ENCODE results near the gene LSMEM2. TPM values are rescaled to one million over a fixed set of nuclear protein-coding genes. Genes with fewer than 3 reads are reported as not detected.
A peak's percentile ranks its signal among the peaks of the same experiment; 100 is the strongest.

Gene LSMEM2
- total and polyA plus RNA-seq, 4 experiments from 2014 or later = 0.20 TPM; not detected in 3

- H3K27ac ChIP-seq (ENCODE audit: low read depth, low read length) = peak overlapping the region; percentile 25
Measured at GRCh38 chr3:50250514-50250913, 28.4 kb upstream of the LSMEM2 start.

GRCh38 chr3:50251220-50251619 lies 27.7 kb upstream of the LSMEM2 start:
- H3K27ac ChIP-seq (ENCODE audit: low read depth, low read length) = no peak overlapping the region
- Mint-ChIP-seq H3K9me3 (no peaks in the 10 kb centered on the region), H3K4me1 (peaks cover 27 to 53% (median 35%) of the 10 kb centered on the region in 4 donors), H3K4me3 (peak overlapping the region in 2 of 8 donors; percentile 10 to 38), H3K27me3 (no peaks in the 10 kb centered on the region), H3K36me3 (peaks cover 8 to 41% of the 10 kb centered on the region in 2 donors), H3K27ac (peak overlapping the region in 6 of 7 donors; percentile 39 to 81 (median 70))
- H3K36me3 ChIP-seq (ENCODE audit: insufficient read depth, low read length) = peaks cover 57% of the 10 kb centered on the region
- H3K27me3 ChIP-seq (ENCODE audit: insufficient read depth, low read length) = no peaks in the 10 kb centered on the region
- H3K9me3 ChIP-seq (ENCODE audit: control insufficient read depth in 1 of 2, low read length in 2 of 2) = no peaks in the 10 kb centered on the region
- H3K4me1 ChIP-seq (ENCODE audit: insufficient read depth, low read length) = peaks cover 58% of the 10 kb centered on the region
- no peak overlapping the region for H3K4me3 ChIP-seq (ENCODE audit: low read length in 2 of 2)
- POLR2A ChIA-PET (ENCODE audit: partially characterized antibody) = no interaction called here
- DNase-seq = no peak
- intact Hi-C loops (cut with micrococcal nuclease) = no loop called here
- CTCF ChIA-PET (ENCODE audit: partially characterized antibody) = interaction anchor here (0.9 to 6.4 kb wide), 5 partner anchors 8 to 57 kb away, joined by 3 to 238 read pairs (median 6); no protein-coding TSS in a partner anchor

More at GRCh38 chr3:50250514-50250913, 28.4 kb upstream of the LSMEM2 start:
- peaks cover 28 to 60% (median 41%) of the 10 kb centered on the region in 4 donors for H3K4me1 Mint-ChIP-seq
- intact Hi-C loops (cut with micrococcal nuclease) = no loop called here
- Histone ChIP-seq H3K36me3 (ENCODE audit: insufficient read depth, low read length) (peaks cover 53% of the 10 kb centered on the region), H3K4me3 (ENCODE audit: low read length in 2 of 2) (no peak overlapping the region), H3K27me3 (ENCODE audit: insufficient read depth, low read length) (no peaks in the 10 kb centered on the region), H3K4me1 (ENCODE audit: insufficient read depth, low read length) (peaks cover 65% of the 10 kb centered on the region), H3K9me3 (ENCODE audit: control insufficient read depth in 1 of 2, low read length in 2 of 2) (no peaks in the 10 kb centered on the region)
- H3K9me3 Mint-ChIP-seq = no peaks in the 10 kb centered on the region
- H3K36me3 Mint-ChIP-seq = peaks cover 8 to 40% of the 10 kb centered on the region in 2 donors
- CTCF ChIA-PET (ENCODE audit: partially characterized antibody) = interaction anchor here (1.0 to 6.4 kb wide), 7 partner anchors 9 to 58 kb away, joined by 3 to 238 read pairs (median 6); partner anchors contain the start of genes GNAI2 and GNAT1
- peak overlapping the region in 6 of 7 donors; percentile 74 to 88 (median 78) for H3K27ac Mint-ChIP-seq
- peak overlapping the region in 1 of 8 donors; percentile 33 for H3K4me3 Mint-ChIP-seq
- H3K27me3 Mint-ChIP-seq = no peaks in the 10 kb centered on the region
- DNase-seq = no peak
- POLR2A ChIA-PET (ENCODE audit: partially characterized antibody) = interaction anchor here (1.0 to 4.5 kb wide), 5 partner anchors 9 to 87 kb away, joined by 3 to 35 read pairs (median 5); partner anchors contain the start of gene GNAI2

DNA sequence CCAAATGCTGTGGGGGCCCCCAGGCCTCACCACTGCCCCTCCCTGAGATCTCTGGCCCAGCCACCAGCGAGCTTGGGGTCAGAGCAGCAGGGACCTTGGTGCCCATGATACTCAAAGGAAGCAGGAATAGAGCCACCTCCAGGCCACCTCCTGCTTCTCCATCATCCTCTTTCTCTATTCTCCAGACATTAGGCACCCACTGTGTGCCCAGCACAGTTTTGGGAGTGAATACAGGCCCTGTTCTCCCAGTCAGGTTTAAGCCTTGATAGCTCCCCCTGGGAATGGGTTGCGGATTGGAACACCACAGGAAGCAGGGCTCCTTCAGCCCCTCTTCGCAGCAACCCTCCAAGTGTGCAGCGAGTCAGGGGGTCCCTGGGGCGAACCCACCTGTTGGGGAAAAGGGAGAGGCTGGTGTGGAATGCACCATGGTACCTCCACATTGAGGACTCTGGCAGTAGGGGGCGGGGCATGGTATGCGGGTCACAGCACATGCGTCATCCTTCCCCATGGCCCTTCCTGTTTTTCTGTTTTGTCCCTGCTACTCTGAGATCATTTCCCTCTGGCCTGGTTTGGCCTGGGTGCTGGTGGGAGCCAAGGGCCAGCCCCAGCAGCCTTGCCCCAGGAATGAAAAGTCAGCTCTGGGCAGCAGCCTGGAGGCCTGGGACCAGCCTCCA lies 24.2 kb upstream of the LSMEM2 start:
- Histone ChIP-seq H3K27me3 (ENCODE audit: insufficient read depth, low read length) (no peaks in the 10 kb centered on the region), H3K27ac (ENCODE audit: low read depth, low read length) (no peak overlapping the region), H3K4me1 (ENCODE audit: insufficient read depth, low read length) (peaks cover 27% of the 10 kb centered on the region), H3K9me3 (ENCODE audit: control insufficient read depth in 1 of 2, low read length in 2 of 2) (no peaks in the 10 kb centered on the region), H3K4me3 (ENCODE audit: low read length in 2 of 2) (no peak overlapping the region), H3K36me3 (ENCODE audit: insufficient read depth, low read length) (peaks cover 78% of the 10 kb centered on the region)
- Mint-ChIP-seq H3K4me1 (peaks cover 15 to 27% (median 19%) of the 10 kb centered on the region in 4 donors), H3K27me3 (no peaks in the 10 kb centered on the region), H3K9me3 (no peaks in the 10 kb centered on the region), H3K27ac (peak overlapping the region in 3 of 7 donors; percentile 18 to 86 (median 44)), H3K36me3 (peaks cover 23 to 60% of the 10 kb centered on the region in 2 donors), H3K4me3 (no peak overlapping the region)
- ChIA-PET POLR2A (ENCODE audit: partially characterized antibody) (interaction anchor here (1.2 to 1.5 kb wide), 2 partner anchors 18 to 19 kb away, joined by 5 read pairs; partner anchors contain the start of gene GNAI2), CTCF (ENCODE audit: partially characterized antibody) (interaction anchor here (1.7 to 2.8 kb wide), 2 partner anchors 60 kb away, joined by 8 to 12 read pairs; no protein-coding TSS in a partner anchor)
- intact Hi-C loops (cut with micrococcal nuclease) = no loop called here
- DNase-seq = no peak

- ChIA-PET POLR2A (ENCODE audit: partially characterized antibody) (no interaction called here), CTCF (ENCODE audit: partially characterized antibody) (interaction anchor here (2.8 to 6.2 kb wide), 2 partner anchors 9 to 61 kb away, joined by 12 to 34 read pairs; no protein-coding TSS in a partner anchor)
- no peaks in the 10 kb centered on the region for H3K9me3 ChIP-seq (ENCODE audit: control insufficient read depth in 1 of 2, low read length in 2 of 2)
- no peaks in the 10 kb centered on the region for H3K27me3 ChIP-seq (ENCODE audit: insufficient read depth, low read length)
- H3K4me3 ChIP-seq (ENCODE audit: low read length in 2 of 2) = no peak overlapping the region
- no peak for DNase-seq
- no peak overlapping the region for H3K27ac Mint-ChIP-seq
- no peak overlapping the region for H3K4me3 Mint-ChIP-seq
- H3K36me3 Mint-ChIP-seq = peaks cover 23 to 57% of the 10 kb centered on the region in 2 donors
- H3K36me3 ChIP-seq (ENCODE audit: insufficient read depth, low read length) = peaks cover 73% of the 10 kb centered on the region
- no peaks in the 10 kb centered on the region for H3K9me3 Mint-ChIP-seq
- no peak overlapping the region for H3K27ac ChIP-seq (ENCODE audit: low read depth, low read length)
- intact Hi-C loops (cut with micrococcal nuclease) = no loop called here
- H3K4me1 ChIP-seq (ENCODE audit: insufficient read depth, low read length) = peaks cover 25% of the 10 kb centered on the region
- no peaks in the 10 kb centered on the region for H3K27me3 Mint-ChIP-seq
- peaks cover 12 to 23% (median 17%) of the 10 kb centered on the region in 4 donors for H3K4me1 Mint-ChIP-seq
Measured at GRCh38 chr3:50255251-50255615, 23.7 kb upstream of the LSMEM2 start.

DNA sequence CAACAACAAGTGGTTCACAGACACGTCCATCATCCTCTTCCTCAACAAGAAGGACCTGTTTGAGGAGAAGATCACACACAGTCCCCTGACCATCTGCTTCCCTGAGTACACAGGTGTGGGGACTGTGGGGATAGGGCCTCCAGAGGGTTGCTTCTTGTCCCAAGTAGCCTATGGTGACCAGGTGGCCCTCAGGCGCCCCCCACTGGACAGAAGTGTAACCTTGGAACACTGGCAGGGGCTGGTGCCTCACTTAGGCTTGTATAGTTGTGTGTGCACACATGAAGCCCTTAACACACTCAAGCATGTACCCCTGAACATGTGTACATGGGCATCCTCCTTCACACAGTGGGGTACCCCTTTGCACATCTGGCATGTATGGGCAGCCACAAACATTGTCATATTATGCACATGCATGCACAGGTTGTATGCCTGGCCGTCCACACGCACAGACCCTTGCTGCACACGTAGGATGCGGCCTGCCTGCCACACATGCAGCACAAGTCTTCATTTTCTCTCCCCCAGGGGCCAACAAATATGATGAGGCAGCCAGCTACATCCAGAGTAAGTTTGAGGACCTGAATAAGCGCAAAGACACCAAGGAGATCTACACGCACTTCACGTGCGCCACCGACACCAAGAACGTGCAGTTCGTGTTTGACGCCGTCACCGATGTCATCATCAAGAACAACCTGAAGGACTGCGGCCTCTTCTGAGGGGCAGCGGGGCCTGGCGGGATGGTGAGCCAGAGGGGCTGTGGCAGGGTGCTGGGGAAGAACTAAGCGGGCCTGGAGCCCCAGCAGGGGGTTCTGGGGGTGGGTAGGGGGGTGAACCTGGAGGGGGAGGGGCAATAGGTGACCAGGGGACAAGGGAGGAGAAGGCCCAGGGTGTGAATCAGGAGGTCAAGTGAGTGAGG lies 21.7 kb upstream of the LSMEM2 start:
- POLR2A ChIA-PET (ENCODE audit: partially characterized antibody) = interaction anchor here (1.0 to 5.2 kb wide), 2 partner anchors 9 to 11 kb away, joined by 3 to 35 read pairs; no protein-coding TSS in a partner anchor

GRCh38 chr3:50258029-50258680 lies 20.7 kb upstream of the LSMEM2 start:
- Mint-ChIP-seq H3K27ac (peak overlapping the region in 2 of 7 donors; percentile 36 to 54), H3K36me3 (peaks cover 22 to 49% of the 10 kb centered on the region in 2 donors), H3K4me3 (no peak overlapping the region), H3K27me3 (no peaks in the 10 kb centered on the region), H3K4me1 (peaks cover 5 to 9% (median 8%) of the 10 kb centered on the region in 4 donors), H3K9me3 (peaks cover 0 to 2% (median 0%) of the 10 kb centered on the region in 8 donors)
- intact Hi-C loops (cut with micrococcal nuclease) = no loop called here
- H3K4me1 ChIP-seq (ENCODE audit: insufficient read depth, low read length) = peaks cover 13% of the 10 kb centered on the region
- CTCF ChIA-PET (ENCODE audit: partially characterized antibody) = interaction anchor here (1.2 to 6.2 kb wide), 8 partner anchors 8 to 66 kb away, joined by 3 to 34 read pairs (median 12); partner anchors contain the start of genes GNAI2 and GNAT1
- H3K27me3 ChIP-seq (ENCODE audit: insufficient read depth, low read length) = no peaks in the 10 kb centered on the region
- POLR2A ChIA-PET (ENCODE audit: partially characterized antibody) = interaction anchor here (5.2 kb wide), 1 partner anchor 10 kb away, joined by 35 read pairs; no protein-coding TSS in a partner anchor
- H3K27ac ChIP-seq (ENCODE audit: low read depth, low read length) = no peak overlapping the region
- no peaks in the 10 kb centered on the region for H3K9me3 ChIP-seq (ENCODE audit: control insufficient read depth in 1 of 2, low read length in 2 of 2)
- peaks cover 48% of the 10 kb centered on the region for H3K36me3 ChIP-seq (ENCODE audit: insufficient read depth, low read length)
- no peak for DNase-seq
- no peak overlapping the region for H3K4me3 ChIP-seq (ENCODE audit: low read length in 2 of 2)

More for the DNA sequence above, 21.7 kb upstream of the LSMEM2 start:
- no peak overlapping the region for H3K4me3 ChIP-seq (ENCODE audit: low read length in 2 of 2)
- H3K36me3 Mint-ChIP-seq = peaks cover 23 to 49% of the 10 kb centered on the region in 2 donors
- no peaks in the 10 kb centered on the region for H3K9me3 Mint-ChIP-seq
- H3K27me3 Mint-ChIP-seq = no peaks in the 10 kb centered on the region
- no peak for DNase-seq
- peaks cover 13% of the 10 kb centered on the region for H3K4me1 ChIP-seq (ENCODE audit: insufficient read depth, low read length)
- peak overlapping the region in 4 of 7 donors; percentile 15 to 71 (median 45) for H3K27ac Mint-ChIP-seq
- H3K4me3 Mint-ChIP-seq = peak overlapping the region in 2 of 8 donors; percentile 25 to 32
- H3K4me1 Mint-ChIP-seq = peaks cover 6 to 9% (median 8%) of the 10 kb centered on the region in 4 donors
- intact Hi-C loops (cut with micrococcal nuclease) = no loop called here
- H3K36me3 ChIP-seq (ENCODE audit: insufficient read depth, low read length) = peaks cover 57% of the 10 kb centered on the region
- CTCF ChIA-PET (ENCODE audit: partially characterized antibody) = interaction anchor here (0.7 to 6.2 kb wide), 9 partner anchors 7 to 63 kb away, joined by 3 to 34 read pairs (median 11); partner anchors contain the start of gene GNAI2
- no peaks in the 10 kb centered on the region for H3K27me3 ChIP-seq (ENCODE audit: insufficient read depth, low read length)
- no peaks in the 10 kb centered on the region for H3K9me3 ChIP-seq (ENCODE audit: control insufficient read depth in 1 of 2, low read length in 2 of 2)
- H3K27ac ChIP-seq (ENCODE audit: low read depth, low read length) = no peak overlapping the region
